Adrenal gland (tissue), 12 donors: ENCODE data around the gene RBMS1. TPM values are rescaled to one million over a fixed set of nuclear protein-coding genes. Genes with fewer than 3 reads are reported as not detected.

Experiments used
- DNase-seq, 7 donors: peaks; one replicate each; pipeline ENCODE4 v3.0.0-alpha.2; 2019 to 2020
- H3K27ac ChIP-seq, 5 donors: fragments of 200-600 bp; sonication (generic) in 4 of 5; 1 replicate in 3 of 5; 2 replicates in 2 of 5; pipeline versions ENCODE4 v1.5.1 to v1.8.0; 2016 to 2020; ENCODE audit warnings: mild to moderate bottlenecking in 1 of 5
- H3K27me3 ChIP-seq: fragments of 200-600 bp; 2 replicates; pipeline ENCODE4 v1.8.0; 2021
- H3K36me3 ChIP-seq, 2 donors: fragments of 200-600 bp; replicated peaks in 1 of 2; 1 replicate in 1 of 2; 2 replicates in 1 of 2; pipeline versions ENCODE4 v1.5.1 to v1.8.0; 2018 to 2022
- H3K4me1 ChIP-seq, 2 donors: fragments of 200-600 bp; replicated peaks in 1 of 2; 1 replicate in 1 of 2; 2 replicates in 1 of 2; pipeline versions ENCODE4 v1.5.1 to v1.8.0; 2018 to 2021
- H3K4me3 ChIP-seq, 4 donors: fragments of 200-600 bp; sonication (generic) in 3 of 4; one replicate each; pipeline ENCODE4 v1.5.1; 2016 to 2018
- H3K9me3 ChIP-seq, 3 donors: fragments of 200-600 bp; sonication (generic) in 1 of 3; replicated peaks in 1 of 3; 1 replicate in 2 of 3; 2 replicates in 1 of 3; pipeline versions ENCODE4 v1.5.1 to v1.8.0; 2016 to 2021
- POLR2A ChIP-seq, 2 donors: fragments of 450-650 bp; IDR thresholded peaks; one replicate each; pipeline ENCODE4 v1.6.1; 2017; ENCODE audit warnings: antibody characterized with exemption in 2 of 2, mild to moderate bottlenecking in 2 of 2, moderate library complexity in 1 of 2
- WGBS, 4 donors: extraction: QIAGEN DNeasy Blood & Tissue Kit in 2 of 4; methylation state at CpG; one replicate each; pipeline versions ENCODE4 v1.1.5 to v1.1.7; 2013 to 2017; 5-methylcytosine and 5-hydroxymethylcytosine counted together
- intact Hi-C, 2 donors: fragments of 100-400 bp; cut with DNase I; formaldehyde crosslinking; loops; one replicate each; pipeline versions ENCODE4 v1.14.1 to v1.15.0; 2022 to 2023
- polyA plus RNA-seq, 3 donors: library from polyadenylated mRNA; stranded (reverse); fragments of 200-250 nt in 2 of 3; fragments of 350-450 nt in 1 of 3; fragmentation: Illumina TruSeq in 1 of 3; extraction: RNeasy Lipid Tissue Mini Kit (QIAGEN cat#74804) in 1 of 3; gene quantifications; one replicate each; pipeline ENCODE4 v1.2.3, GENCODE V29; 2013 to 2014
- total RNA-seq, 9 donors: library from RNA; depleted of rRNA in 4 of 9; stranded (reverse); fragments of >200 nt in 4 of 9; fragments of 120-200 nt in 1 of 9; fragmentation: NEBNext Ultra II Directional in 1 of 9; extraction: Animal tissue kit (Norgen Biotek cat#: 25700) in 1 of 9; gene quantifications; one replicate each; pipeline versions ENCODE4 v1.1.0 to v1.2.4, GENCODE V29; 2013 to 2023
- TF ChIP-seq, protein P1 (sequence below), 6 experiments: fragments of 450-650 bp in 4 of 6; fragments of 200-600 bp in 2 of 6; sonication (generic) in 1 of 6; IDR thresholded peaks; 1 replicate in 5 of 6; 2 replicates in 1 of 6; pipeline versions ENCODE4 v1.5.1 to v1.8.0; 2016 to 2021; ENCODE audit warnings: antibody characterized with exemption in 6 of 6, mild to moderate bottlenecking in 2 of 6, moderate library complexity in 1 of 6
- donor health status: healthy with polysubstance abuse.
- donor health status: Bipolar disorder and iron deficiency.
- donor health status: DM: yes; HTN: yes; CAD: no.
- donor health status: DM: no; HTN: no; CAD: no.
- donor health status: DM: no; HTN: no; CAD: no.
- donor health status: DM: yes; HTN: yes; CAD: no.

RBMS1 gene
- total and polyA plus RNA-seq, 12 donors, result 24.2 to 62.1 (median 37.1) TPM

DNA sequence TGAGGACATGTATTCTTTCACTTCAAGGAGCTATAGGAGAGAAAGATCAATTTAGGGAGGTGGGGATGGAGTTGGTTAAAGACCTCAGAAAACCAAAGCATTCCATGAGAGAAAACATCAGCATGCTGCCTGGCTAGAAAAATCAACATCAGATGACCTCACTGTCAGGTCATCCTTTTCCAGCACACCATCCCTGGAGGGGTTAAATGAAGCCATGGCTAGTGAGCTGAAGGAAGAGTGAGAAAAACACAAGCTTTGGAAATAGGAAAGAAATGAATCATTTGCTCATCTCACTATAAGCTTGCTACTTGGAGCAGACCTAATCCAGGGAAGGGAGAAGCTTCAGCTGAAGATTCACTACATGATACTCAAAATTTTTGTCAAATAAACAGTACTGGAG lies 184.0 kb downstream of the RBMS1 start:
- no peak overlapping the region for H3K27ac ChIP-seq
- H3K9me3 ChIP-seq, result no peaks in the 10 kb centered on the region
- TF ChIP-seq POLR2A (IDR thresholded peaks at IDR 0.05), result no peak
- TF ChIP-seq, protein P1, sequence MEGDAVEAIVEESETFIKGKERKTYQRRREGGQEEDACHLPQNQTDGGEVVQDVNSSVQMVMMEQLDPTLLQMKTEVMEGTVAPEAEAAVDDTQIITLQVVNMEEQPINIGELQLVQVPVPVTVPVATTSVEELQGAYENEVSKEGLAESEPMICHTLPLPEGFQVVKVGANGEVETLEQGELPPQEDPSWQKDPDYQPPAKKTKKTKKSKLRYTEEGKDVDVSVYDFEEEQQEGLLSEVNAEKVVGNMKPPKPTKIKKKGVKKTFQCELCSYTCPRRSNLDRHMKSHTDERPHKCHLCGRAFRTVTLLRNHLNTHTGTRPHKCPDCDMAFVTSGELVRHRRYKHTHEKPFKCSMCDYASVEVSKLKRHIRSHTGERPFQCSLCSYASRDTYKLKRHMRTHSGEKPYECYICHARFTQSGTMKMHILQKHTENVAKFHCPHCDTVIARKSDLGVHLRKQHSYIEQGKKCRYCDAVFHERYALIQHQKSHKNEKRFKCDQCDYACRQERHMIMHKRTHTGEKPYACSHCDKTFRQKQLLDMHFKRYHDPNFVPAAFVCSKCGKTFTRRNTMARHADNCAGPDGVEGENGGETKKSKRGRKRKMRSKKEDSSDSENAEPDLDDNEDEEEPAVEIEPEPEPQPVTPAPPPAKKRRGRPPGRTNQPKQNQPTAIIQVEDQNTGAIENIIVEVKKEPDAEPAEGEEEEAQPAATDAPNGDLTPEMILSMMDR (IDR thresholded peaks at IDR 0.05), result no peak
- intact Hi-C loops, result no loop called here
- peaks cover 0 to 9% of the 10 kb centered on the region in 2 donors for H3K36me3 ChIP-seq
- no peak for DNase-seq
- no peak overlapping the region for H3K4me3 ChIP-seq
- H3K27me3 ChIP-seq, result no peaks in the 10 kb centered on the region
- peaks cover 0 to 6% of the 10 kb centered on the region in 2 donors for H3K4me1 ChIP-seq

DNA sequence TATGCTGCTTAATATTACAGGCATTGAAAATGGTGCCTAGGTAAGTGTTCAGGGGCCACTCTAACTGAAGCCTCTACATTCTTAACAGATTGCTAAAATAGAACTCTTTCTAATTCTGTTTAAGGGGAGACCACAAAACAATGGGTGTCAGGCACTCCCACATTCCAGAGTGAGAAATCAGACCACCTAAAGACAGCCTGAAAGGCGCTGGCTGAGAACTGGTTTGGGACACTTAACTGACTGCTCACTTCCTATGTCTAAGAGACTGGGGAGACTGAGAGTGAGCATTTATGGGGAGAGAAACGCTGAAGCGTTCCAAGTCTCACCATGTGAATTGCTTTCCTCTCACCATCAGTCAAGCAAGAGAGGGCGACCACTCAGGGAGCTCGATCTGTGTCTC lies 184.7 kb downstream of the RBMS1 start:
- WGBS, 4 donors, result 86 to 91% (median 87%) methylated on average over 5 of the region's 5 CpGs
- TF ChIP-seq, protein P1 (IDR thresholded peaks at IDR 0.05), result no peak
- TF ChIP-seq POLR2A (IDR thresholded peaks at IDR 0.05), result no peak
- Histone ChIP-seq H3K36me3 (peaks cover 0 to 9% of the 10 kb centered on the region in 2 donors), H3K9me3 (no peaks in the 10 kb centered on the region), H3K27me3 (no peaks in the 10 kb centered on the region), H3K4me1 (peaks cover 0 to 10% of the 10 kb centered on the region in 2 donors), H3K4me3 (no peak overlapping the region), H3K27ac (no peak overlapping the region)
- DNase-seq, result no peak
- intact Hi-C loops, result no loop called here

- 90 to 100% (median 99%) methylated on average over 3 of the region's 3 CpGs for WGBS, 4 donors
- Histone ChIP-seq H3K9me3 (no peaks in the 10 kb centered on the region), H3K36me3 (peaks cover 0 to 9% of the 10 kb centered on the region in 2 donors), H3K27me3 (no peaks in the 10 kb centered on the region), H3K4me3 (no peak overlapping the region), H3K27ac (no peak overlapping the region), H3K4me1 (peaks cover 0 to 15% of the 10 kb centered on the region in 2 donors)
- DNase-seq, result no peak
- TF ChIP-seq, protein P1 (IDR thresholded peaks at IDR 0.05), result no peak
- TF ChIP-seq POLR2A (IDR thresholded peaks at IDR 0.05), result no peak
- intact Hi-C loops, result no loop called here
Measured at GRCh38 chr2:160308476-160308875, 185.1 kb downstream of the RBMS1 start.

DNA sequence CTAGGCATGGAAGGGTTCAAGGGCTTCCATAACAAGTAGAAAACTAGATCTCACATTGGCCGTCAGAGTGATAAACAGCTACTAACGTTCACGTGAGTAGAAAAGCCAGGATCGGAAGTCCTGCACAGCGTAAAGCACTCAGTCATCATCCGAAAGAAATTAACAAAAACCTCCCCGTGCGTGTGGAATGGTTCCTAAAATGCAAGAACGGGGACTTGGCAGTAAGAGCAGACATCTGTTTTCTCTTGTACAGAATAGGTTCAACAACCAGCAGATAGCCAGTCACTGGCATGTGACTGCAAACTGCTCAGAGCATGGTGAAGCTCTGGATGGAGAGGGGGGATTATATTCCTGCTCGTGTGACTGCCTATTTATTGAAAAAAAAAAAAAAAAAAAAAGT lies 186.6 kb downstream of the RBMS1 start:
- no peak for DNase-seq
- Histone ChIP-seq H3K4me3 (no peak overlapping the region), H3K4me1 (peaks cover 0 to 15% of the 10 kb centered on the region in 2 donors), H3K9me3 (no peaks in the 10 kb centered on the region), H3K36me3 (peaks cover 0 to 9% of the 10 kb centered on the region in 2 donors), H3K27me3 (no peaks in the 10 kb centered on the region), H3K27ac (peak overlapping the region in 1 of 5 donors; percentile 2)
- 71 to 84% (median 79%) methylated on average over 10 of the region's 10 CpGs for WGBS, 4 donors
- intact Hi-C loops, result no loop called here
- TF ChIP-seq, protein P1 (IDR thresholded peaks at IDR 0.05), result no peak
- TF ChIP-seq POLR2A (IDR thresholded peaks at IDR 0.05), result no peak
